Psoas muscle (tissue), 8 donors: Measurements from ENCODE around the gene COL25A1. TPM values are rescaled to one million over a fixed set of nuclear protein-coding genes. Genes with fewer than 3 reads are reported as not detected.

Source experiments
- ATAC-seq, 4 donors: fragments of 200-7000 bp; cut with Tn5 transposase; one replicate each; pipeline ENCODE4 v1.9.1; 2020; ENCODE audit warnings: moderate library complexity in 3 of 4, mild to moderate bottlenecking in 2 of 4
- DNase-seq, 2 donors: peaks; one replicate each; pipeline ENCODE4 v3.0.0-alpha.2; 2020
- H3K27ac ChIP-seq: fragments of 200-600 bp; one replicate; pipeline ENCODE4 v1.8.0; 2022
- H3K27me3 ChIP-seq, 3 donors: fragments of 200-600 bp in 1 of 3; one replicate each; pipeline versions ENCODE4 v1.6.1 to v1.8.0; 2013 to 2022; ENCODE audit warnings: low read length in 2 of 3, mild to moderate bottlenecking in 2 of 3, moderate library complexity in 1 of 3; ENCODE audit not compliant: insufficient read depth in 3 of 3
- H3K36me3 ChIP-seq, 2 donors: fragments of 200-600 bp in 1 of 2; one replicate each; pipeline versions ENCODE4 v1.6.1 to v1.8.0; 2013 to 2022; ENCODE audit warnings: low read depth in 1 of 2, mild to moderate bottlenecking in 1 of 2, moderate library complexity in 1 of 2; ENCODE audit not compliant: insufficient read depth in 1 of 2
- H3K4me1 ChIP-seq: fragments of 200-600 bp; one replicate; pipeline ENCODE4 v1.8.0; 2022
- H3K4me3 ChIP-seq: fragments of 200-600 bp; one replicate; pipeline ENCODE4 v1.8.0; 2022; ENCODE audit warnings: mild to moderate bottlenecking
- H3K9me3 ChIP-seq: fragments of 200-600 bp; one replicate; pipeline ENCODE4 v1.8.0; 2022
- WGBS, 3 donors: extraction: QIAGEN DNeasy Blood & Tissue Kit; methylation state at CpG; one replicate each; pipeline versions ENCODE4 v1.1.6 to v1.1.7; 2013; 5-methylcytosine and 5-hydroxymethylcytosine counted together
- intact Hi-C, 2 donors: fragments of 100-400 bp; cut with DNase I; formaldehyde crosslinking; loops; one replicate each; pipeline versions ENCODE4 v1.11.0 to v1.14.2; 2022
- polyA plus RNA-seq, 3 donors: library from polyadenylated mRNA; stranded (reverse); fragments of 200-250 nt; gene quantifications; one replicate each; pipeline ENCODE4 v1.2.3, GENCODE V29; 2013
- total RNA-seq, 4 donors: library from RNA; stranded (reverse); fragmentation: NEBNext Ultra II Directional in 2 of 4; extraction: Animal tissue kit (Norgen Biotek cat#: 25700) in 2 of 4; gene quantifications; one replicate each; pipeline versions ENCODE4 v1.2.1 to v1.2.4, GENCODE V29; 2021 to 2023
- TF ChIP-seq, protein P1 (sequence below): fragments of 200-600 bp; IDR thresholded peaks from one replicate; pipeline ENCODE4 v1.8.0; 2022; ENCODE audit warnings: antibody characterized with exemption
- donor health status: healthy with polysubstance abuse.
- donor health status: DM: no; HTN: no; CAD: no; lungs with moderate emphysema.
- donor health status: Bipolar disorder and iron deficiency.
- donor health status: healthy.
- donor health status: DM: yes; HTN: yes; CAD: no.
- donor health status: DM: no; HTN: no; CAD: no.
- donor health status: DM: no; HTN: no; CAD: no.
- donor health status: DM: yes; HTN: yes; CAD: no.

COL25A1 gene
- total and polyA plus RNA-seq, 7 donors = 0.14 to 1.5 (median 0.36) TPM

DNA sequence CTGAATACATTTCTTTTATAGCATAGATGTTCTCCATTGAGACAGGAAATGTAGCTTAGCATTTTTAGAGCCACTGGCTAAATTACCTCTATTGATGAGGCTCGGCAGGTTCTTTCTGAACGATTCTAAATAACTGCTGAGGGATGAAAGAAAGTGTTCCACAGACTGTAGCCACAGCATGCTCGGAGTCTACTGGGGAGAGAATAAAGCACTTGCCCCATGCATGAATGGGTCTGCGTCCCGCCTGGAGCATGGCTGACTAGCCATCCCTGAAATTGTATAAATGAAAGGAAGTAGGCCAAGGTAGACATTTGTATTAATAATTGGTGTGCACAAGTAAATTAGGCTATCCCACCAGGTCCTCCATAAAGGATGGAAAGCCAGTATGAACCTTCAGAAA is 269.8 kb downstream of the COL25A1 start:
- no peaks in the 10 kb centered on the region for H3K9me3 ChIP-seq
- no peaks in the 10 kb centered on the region for H3K4me1 ChIP-seq
- intact Hi-C loops = no loop called here
- ATAC-seq (no peak), DNase-seq (no peak)
- H3K4me3 ChIP-seq = no peak overlapping the region
- H3K27me3 ChIP-seq = no peaks in the 10 kb centered on the region
- TF ChIP-seq, protein P1, sequence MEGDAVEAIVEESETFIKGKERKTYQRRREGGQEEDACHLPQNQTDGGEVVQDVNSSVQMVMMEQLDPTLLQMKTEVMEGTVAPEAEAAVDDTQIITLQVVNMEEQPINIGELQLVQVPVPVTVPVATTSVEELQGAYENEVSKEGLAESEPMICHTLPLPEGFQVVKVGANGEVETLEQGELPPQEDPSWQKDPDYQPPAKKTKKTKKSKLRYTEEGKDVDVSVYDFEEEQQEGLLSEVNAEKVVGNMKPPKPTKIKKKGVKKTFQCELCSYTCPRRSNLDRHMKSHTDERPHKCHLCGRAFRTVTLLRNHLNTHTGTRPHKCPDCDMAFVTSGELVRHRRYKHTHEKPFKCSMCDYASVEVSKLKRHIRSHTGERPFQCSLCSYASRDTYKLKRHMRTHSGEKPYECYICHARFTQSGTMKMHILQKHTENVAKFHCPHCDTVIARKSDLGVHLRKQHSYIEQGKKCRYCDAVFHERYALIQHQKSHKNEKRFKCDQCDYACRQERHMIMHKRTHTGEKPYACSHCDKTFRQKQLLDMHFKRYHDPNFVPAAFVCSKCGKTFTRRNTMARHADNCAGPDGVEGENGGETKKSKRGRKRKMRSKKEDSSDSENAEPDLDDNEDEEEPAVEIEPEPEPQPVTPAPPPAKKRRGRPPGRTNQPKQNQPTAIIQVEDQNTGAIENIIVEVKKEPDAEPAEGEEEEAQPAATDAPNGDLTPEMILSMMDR = no peak
- WGBS, 3 donors = 87 to 93% (median 91%) methylated on average over 5 of the region's 5 CpGs
- H3K36me3 ChIP-seq = no peaks in the 10 kb centered on the region
- H3K27ac ChIP-seq = no peak overlapping the region

- DNase-seq (no peak), ATAC-seq (no peak)
- H3K4me1 ChIP-seq = no peaks in the 10 kb centered on the region
- no peaks in the 10 kb centered on the region for H3K36me3 ChIP-seq
- H3K9me3 ChIP-seq = no peaks in the 10 kb centered on the region
- no peaks in the 10 kb centered on the region for H3K27me3 ChIP-seq
- TF ChIP-seq, protein P1 = no peak
- 74 to 81% (median 80%) methylated on average over 4 of the region's 4 CpGs for WGBS, 3 donors
- intact Hi-C loops = no loop called here
- no peak overlapping the region for H3K4me3 ChIP-seq
- H3K27ac ChIP-seq = no peak overlapping the region
These were observed 272.5 kb downstream of the COL25A1 start for GRCh38 chr4:109029987-109030386.

DNA sequence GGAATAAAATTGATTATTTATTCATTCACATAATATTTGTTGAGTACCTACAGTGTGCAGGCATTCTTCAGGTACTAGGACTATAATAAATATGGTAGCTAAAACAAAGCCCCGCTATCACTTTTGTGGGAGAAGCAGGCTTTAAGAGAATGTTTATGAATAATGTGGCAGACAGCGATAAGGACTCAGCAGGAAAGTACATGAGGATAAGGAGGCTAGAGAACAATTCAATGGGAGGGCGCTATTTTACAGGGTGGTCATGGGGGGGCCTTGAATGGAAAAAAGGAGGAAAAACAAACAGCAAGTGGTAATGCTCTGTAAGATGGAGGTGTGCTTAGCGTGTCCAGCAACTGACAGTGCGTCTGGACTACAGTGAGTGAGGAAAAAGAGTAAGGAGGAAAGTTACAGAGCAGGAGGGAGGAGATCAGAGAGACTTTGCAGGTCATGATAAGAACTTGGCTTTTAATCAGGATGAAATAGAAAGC is 275.4 kb downstream of the COL25A1 start:
- no peak for DNase-seq
- intact Hi-C loops = no loop called here
- no peaks in the 10 kb centered on the region for H3K36me3 ChIP-seq

GRCh38 chr4:109026588-109026987 is 275.9 kb downstream of the COL25A1 start:
- TF ChIP-seq, protein P1 = no peak
- no peaks in the 10 kb centered on the region for H3K4me1 ChIP-seq
- 84 to 87% (median 84%) methylated on average over 4 of the region's 4 CpGs for WGBS, 3 donors
- ATAC-seq (no peak), DNase-seq (no peak)
- no peak overlapping the region for H3K4me3 ChIP-seq
- H3K36me3 ChIP-seq = no peaks in the 10 kb centered on the region
- no peak overlapping the region for H3K27ac ChIP-seq
- no peaks in the 10 kb centered on the region for H3K9me3 ChIP-seq
- intact Hi-C loops = no loop called here
- H3K27me3 ChIP-seq = no peaks in the 10 kb centered on the region

More for the DNA sequence above, 275.4 kb downstream of the COL25A1 start:
- Histone ChIP-seq H3K4me1 (no peaks in the 10 kb centered on the region), H3K27ac (no peak overlapping the region), H3K27me3 (no peaks in the 10 kb centered on the region), H3K9me3 (no peaks in the 10 kb centered on the region), H3K4me3 (no peak overlapping the region)
- ATAC-seq = no peak
- TF ChIP-seq, protein P1 = no peak
- 66 to 98% (median 95%) methylated on average over 5 of the region's 5 CpGs for WGBS, 3 donors

- no peaks in the 10 kb centered on the region for H3K4me1 ChIP-seq
- 53 to 66% (median 59%) methylated on average over 3 of the region's 3 CpGs for WGBS, 3 donors
- H3K9me3 ChIP-seq = peaks cover 6% of the 10 kb centered on the region
- no peak overlapping the region for H3K27ac ChIP-seq
- H3K4me3 ChIP-seq = no peak overlapping the region
- no peaks in the 10 kb centered on the region for H3K27me3 ChIP-seq
- intact Hi-C loops = no loop called here
- ATAC-seq (no peak), DNase-seq (no peak)
- no peaks in the 10 kb centered on the region for H3K36me3 ChIP-seq
- TF ChIP-seq, protein P1 = no peak
These were observed 276.9 kb downstream of the COL25A1 start for GRCh38 chr4:109025471-109026076.
